ENCODE data around the gene CMYA5. TPM values are rescaled to one million over a fixed set of nuclear protein-coding genes. Genes with fewer than 3 reads are reported as not detected.

The CMYA5 gene
- total RNA-seq, 2 experiments from 2014 or later: 0.13 to 0.21 TPM

GRCh38 chr5:79795764-79796398, 106.2 kb downstream of the CMYA5 start:
- no peaks in the 10 kb centered on the region for H3K79me2 ChIP-seq (ENCODE audit: insufficient read depth, low read depth, low read length)
- POLR2A ChIA-PET: no interaction called here

GRCh38 chr5:79798893-79799590, 109.4 kb downstream of the CMYA5 start:
- Histone ChIP-seq H3K4me2 (ENCODE audit: low read length) (no peak overlapping the region), H2AFZ (ENCODE audit: low read length) (no peak overlapping the region), H3K4me1 (ENCODE audit: insufficient read depth, low read length, poor library complexity, severe bottlenecking) (peaks cover 26% of the 10 kb centered on the region), H3K9me3 (ENCODE audit: low read length) (no peaks in the 10 kb centered on the region), H3K27ac (ENCODE audit: low read depth, low read length, poor library complexity, severe bottlenecking) (no peak overlapping the region), H4K20me1 (ENCODE audit: insufficient read depth, low read length) (no peaks in the 10 kb centered on the region), H3K9me2 (ENCODE audit: insufficient read depth, low read length) (no peaks in the 10 kb centered on the region), H3K4me3 (ENCODE audit: low read depth, low read length, poor library complexity, severe bottlenecking) (no peak overlapping the region), H3K79me2 (ENCODE audit: insufficient read depth, low read depth, low read length) (no peaks in the 10 kb centered on the region), H3K36me3 (ENCODE audit: insufficient read depth, low read length) (no peaks in the 10 kb centered on the region)
- TF ChIP-seq CTCF (conservative IDR thresholded peaks at IDR 0.05; ENCODE audit: low read length) (no peak), EZH2phosphoT487 (IDR thresholded peaks at IDR 0.05; ENCODE audit: borderline replicate concordance, low read depth, low read length) (no peak)
- CTCF ChIA-PET (ENCODE audit: unreplicated experiment): no interaction called here
- no TSS peak for BruUV-seq (replicated peaks)
- intact Hi-C loops (cut with micrococcal nuclease; ENCODE audit: unreplicated experiment): no loop called here
- DNase-seq (ENCODE audit: low spot score): no peak
- POLR2A ChIA-PET: no interaction called here

More at GRCh38 chr5:79795764-79796398, 106.2 kb downstream of the CMYA5 start:
- no TSS peak for BruUV-seq (replicated peaks)
- no peaks in the 10 kb centered on the region for H3K36me3 ChIP-seq (ENCODE audit: insufficient read depth, low read length)
- peaks cover 2% of the 10 kb centered on the region for H3K4me1 ChIP-seq (ENCODE audit: insufficient read depth, low read length, poor library complexity, severe bottlenecking)
- intact Hi-C loops (cut with micrococcal nuclease; ENCODE audit: unreplicated experiment): no loop called here
- no peak overlapping the region for H3K4me2 ChIP-seq (ENCODE audit: low read length)
- no peak overlapping the region for H2AFZ ChIP-seq (ENCODE audit: low read length)
- H3K9me2 ChIP-seq (ENCODE audit: insufficient read depth, low read length): no peaks in the 10 kb centered on the region
- no peaks in the 10 kb centered on the region for H3K9me3 ChIP-seq (ENCODE audit: low read length)
- no peaks in the 10 kb centered on the region for H4K20me1 ChIP-seq (ENCODE audit: insufficient read depth, low read length)
- no peak overlapping the region for H3K27ac ChIP-seq (ENCODE audit: low read depth, low read length, poor library complexity, severe bottlenecking)
- CTCF ChIA-PET (ENCODE audit: unreplicated experiment): no interaction called here
- no peak for TF ChIP-seq EZH2phosphoT487 (IDR thresholded peaks at IDR 0.05; ENCODE audit: borderline replicate concordance, low read depth, low read length)
- TF ChIP-seq CTCF (conservative IDR thresholded peaks at IDR 0.05; ENCODE audit: low read length): no peak
- DNase-seq (ENCODE audit: low spot score): no peak
- no peak overlapping the region for H3K4me3 ChIP-seq (ENCODE audit: low read depth, low read length, poor library complexity, severe bottlenecking)
